ENCODE measurements around the gene C10orf88. TPM values are rescaled to one million over a fixed set of nuclear protein-coding genes. Genes with fewer than 3 reads are reported as not detected.

Gene C10orf88
- total RNA-seq, 1 donor from 2014 or later: 14.3 TPM

GRCh38 chr10:122966879-122967278 lies 12.9 kb upstream of the C10orf88 start:
- TF ChIP-seq EZH2 (IDR thresholded peaks at IDR 0.05; ENCODE audit: insufficient read depth, low read length) (no peak), CTCF (IDR thresholded peaks at IDR 0.05; ENCODE audit: insufficient read depth, low read depth, low read length) (no peak)
- H3K4me3 Mint-ChIP-seq (ENCODE audit: unreplicated experiment): no peak overlapping the region
- no peaks in the 10 kb centered on the region for H3K79me2 ChIP-seq (ENCODE audit: insufficient read depth, low read length)
- H3K9me3 ChIP-seq (ENCODE audit: insufficient read depth, low read depth, low read length): no peaks in the 10 kb centered on the region
- H3K4me1 Mint-ChIP-seq (ENCODE audit: low read depth, unreplicated experiment): no peaks in the 10 kb centered on the region
- H3K27ac ChIP-seq (ENCODE audit: low read depth, low read length): no peak overlapping the region
- H3K27me3 Mint-ChIP-seq (ENCODE audit: low read depth, unreplicated experiment): peaks cover 7% of the 10 kb centered on the region
- DNase-seq (ENCODE audit: low read depth) (no peak), FAIRE-seq (no peak)
- H3K4me1 ChIP-seq (ENCODE audit: insufficient read depth, low read length): no peaks in the 10 kb centered on the region
- H3K36me3 Mint-ChIP-seq (ENCODE audit: low read depth, unreplicated experiment): peaks cover 6% of the 10 kb centered on the region
- H3K27ac Mint-ChIP-seq (ENCODE audit: unreplicated experiment): no peak overlapping the region
- H3K27me3 ChIP-seq (ENCODE audit: insufficient read depth, low read length): no peaks in the 10 kb centered on the region
- no peak overlapping the region for H3K4me2 ChIP-seq (ENCODE audit: low read length)
- no peak overlapping the region for H3K4me3 ChIP-seq (ENCODE audit: insufficient read depth, low read depth, low read length)
- peaks cover 21% of the 10 kb centered on the region for H3K9me3 Mint-ChIP-seq (ENCODE audit: unreplicated experiment)
- no peak overlapping the region for H3K9ac ChIP-seq (ENCODE audit: low read length)
- no peaks in the 10 kb centered on the region for H4K20me1 ChIP-seq (ENCODE audit: insufficient read depth, low read length)
- no peak overlapping the region for H2AFZ ChIP-seq (ENCODE audit: low read depth, low read length)
- H3K36me3 ChIP-seq (ENCODE audit: insufficient read depth, low read length): no peaks in the 10 kb centered on the region

GRCh38 chr10:122962405-122962804 lies 8.4 kb upstream of the C10orf88 start:
- Histone ChIP-seq H3K79me2 (ENCODE audit: insufficient read depth, low read length) (no peaks in the 10 kb centered on the region), H4K20me1 (ENCODE audit: insufficient read depth, low read length) (no peaks in the 10 kb centered on the region), H3K27me3 (ENCODE audit: insufficient read depth, low read length) (no peaks in the 10 kb centered on the region), H3K36me3 (ENCODE audit: insufficient read depth, low read length) (no peaks in the 10 kb centered on the region), H3K27ac (ENCODE audit: low read depth, low read length) (no peak overlapping the region), H3K4me3 (ENCODE audit: insufficient read depth, low read depth, low read length) (no peak overlapping the region), H3K4me1 (ENCODE audit: insufficient read depth, low read length) (no peaks in the 10 kb centered on the region), H3K4me2 (ENCODE audit: low read length) (no peak overlapping the region), H3K9ac (ENCODE audit: low read length) (no peak overlapping the region), H2AFZ (ENCODE audit: low read depth, low read length) (no peak overlapping the region), H3K9me3 (ENCODE audit: insufficient read depth, low read depth, low read length) (no peaks in the 10 kb centered on the region)
- DNase-seq (ENCODE audit: low read depth) (peak; percentile 12), FAIRE-seq (no peak)
- Mint-ChIP-seq H3K9me3 (ENCODE audit: unreplicated experiment) (peaks cover 21% of the 10 kb centered on the region), H3K27me3 (ENCODE audit: low read depth, unreplicated experiment) (peaks cover 5% of the 10 kb centered on the region), H3K4me1 (ENCODE audit: low read depth, unreplicated experiment) (no peaks in the 10 kb centered on the region), H3K4me3 (ENCODE audit: unreplicated experiment) (no peak overlapping the region), H3K27ac (ENCODE audit: unreplicated experiment) (no peak overlapping the region), H3K36me3 (ENCODE audit: low read depth, unreplicated experiment) (peaks cover 6% of the 10 kb centered on the region)
- TF ChIP-seq CTCF (IDR thresholded peaks at IDR 0.05; ENCODE audit: insufficient read depth, low read depth, low read length): no peak

GRCh38 chr10:122957474-122957873 lies 3.4 kb upstream of the C10orf88 start:
- Histone ChIP-seq H3K27me3 (ENCODE audit: insufficient read depth, low read length) (no peaks in the 10 kb centered on the region), H3K27ac (ENCODE audit: low read depth, low read length) (no peak overlapping the region), H3K4me3 (ENCODE audit: insufficient read depth, low read depth, low read length) (no peak overlapping the region), H3K79me2 (ENCODE audit: insufficient read depth, low read length) (peaks cover 10% of the 10 kb centered on the region), H3K36me3 (ENCODE audit: insufficient read depth, low read length) (no peaks in the 10 kb centered on the region), H4K20me1 (ENCODE audit: insufficient read depth, low read length) (no peaks in the 10 kb centered on the region), H3K4me1 (ENCODE audit: insufficient read depth, low read length) (peaks cover 4% of the 10 kb centered on the region), H3K9ac (ENCODE audit: low read length) (no peak overlapping the region), H3K4me2 (ENCODE audit: low read length) (no peak overlapping the region), H2AFZ (ENCODE audit: low read depth, low read length) (no peak overlapping the region), H3K9me3 (ENCODE audit: insufficient read depth, low read depth, low read length) (peaks cover 7% of the 10 kb centered on the region)
- TF ChIP-seq EZH2 (IDR thresholded peaks at IDR 0.05; ENCODE audit: insufficient read depth, low read length) (no peak), CTCF (IDR thresholded peaks at IDR 0.05; ENCODE audit: insufficient read depth, low read depth, low read length) (no peak)
- Mint-ChIP-seq H3K9me3 (ENCODE audit: unreplicated experiment) (peaks cover 8% of the 10 kb centered on the region), H3K36me3 (ENCODE audit: low read depth, unreplicated experiment) (peaks cover 2% of the 10 kb centered on the region), H3K4me3 (ENCODE audit: unreplicated experiment) (no peak overlapping the region), H3K4me1 (ENCODE audit: low read depth, unreplicated experiment) (peaks cover 5% of the 10 kb centered on the region), H3K27me3 (ENCODE audit: low read depth, unreplicated experiment) (no peaks in the 10 kb centered on the region), H3K27ac (ENCODE audit: unreplicated experiment) (no peak overlapping the region)
- DNase-seq (ENCODE audit: low read depth) (no peak), FAIRE-seq (no peak)
